WERI-Rb-1 (cell line): ENCODE results near the gene PPP3CA.

Source experiments
- DNase-seq: peaks from one replicate; pipeline ENCODE4 v3.0.0-alpha.2; 2020
- H3K27ac ChIP-seq: fragments of 250-450 bp; sonication (Bioruptor Pico); 2 replicates; pipeline ENCODE4 v1.5.1; 2020; ENCODE audit warnings: mild to moderate bottlenecking, moderate library complexity
- H3K27me3 ChIP-seq: fragments of 250-450 bp; sonication (Bioruptor Pico); 2 replicates; pipeline ENCODE4 v1.5.1; 2021; ENCODE audit warnings: mild to moderate bottlenecking, low read depth, moderate library complexity; ENCODE audit not compliant: insufficient read depth, severe bottlenecking
- H3K36me3 ChIP-seq: fragments of 250-450 bp; sonication (Bioruptor Pico); 2 replicates; pipeline ENCODE4 v1.5.1; 2020; ENCODE audit warnings: mild to moderate bottlenecking, moderate library complexity
- H3K4me3 ChIP-seq: 2 replicates; pipeline ENCODE4 v1.5.1; 2011; ENCODE audit warnings: low read depth, mild to moderate bottlenecking, control low read depth, low read length
- H3K9me3 ChIP-seq: fragments of 250-450 bp; sonication (Bioruptor Pico); 2 replicates; pipeline ENCODE4 v1.5.1; 2021; ENCODE audit warnings: mild to moderate bottlenecking, moderate library complexity; ENCODE audit not compliant: severe bottlenecking
- TF ChIP-seq, protein P1 (sequence below): IDR thresholded peaks from 2 replicates; pipeline ENCODE4 v1.5.1; 2011; ENCODE audit warnings: low read depth, mild to moderate bottlenecking, control low read depth, inconsistent platforms, low read length

Gene PPP3CA

DNA sequence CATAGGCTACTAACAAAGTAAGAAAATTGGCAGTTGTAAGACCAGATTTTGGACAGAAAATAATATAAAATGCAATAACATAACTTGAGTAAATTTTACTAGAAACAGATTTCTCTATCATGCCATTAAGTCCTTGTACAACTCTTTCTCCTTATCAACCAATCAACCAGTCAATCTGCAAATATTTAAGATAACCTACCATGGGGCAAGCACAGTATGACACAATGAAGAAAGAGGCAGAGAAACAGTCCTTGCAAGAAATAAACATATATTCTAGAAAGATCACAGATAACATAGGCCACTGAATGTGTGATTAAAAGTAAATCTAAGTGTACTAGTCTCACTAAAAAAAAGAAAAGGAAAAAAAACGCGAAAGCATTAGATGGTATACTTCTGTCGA is 194.8 kb downstream of the PPP3CA start:
- no peak for DNase-seq
- no peak overlapping the region for H3K4me3 ChIP-seq

DNA sequence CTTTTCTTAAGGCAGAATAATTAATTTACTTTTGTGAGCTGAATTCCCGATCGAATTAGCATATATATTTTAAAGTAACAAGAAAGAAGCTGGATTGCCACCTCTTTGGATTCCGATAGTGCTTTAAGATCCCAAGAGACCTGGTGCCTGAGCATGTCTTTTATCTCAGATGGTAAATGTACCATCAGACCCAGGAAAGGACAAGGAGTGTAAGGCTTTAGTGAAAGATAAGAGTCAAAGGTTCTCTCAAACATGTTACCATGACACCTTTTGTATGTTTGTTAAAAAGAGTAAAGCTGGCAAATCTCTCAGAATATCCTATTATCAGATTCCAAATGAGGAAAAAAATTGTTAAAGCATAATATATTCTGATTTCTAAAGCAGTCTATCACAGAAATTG is 198.8 kb downstream of the PPP3CA start:
- Histone ChIP-seq H3K27ac (no peak overlapping the region), H3K9me3 (no peaks in the 10 kb centered on the region), H3K36me3 (no peaks in the 10 kb centered on the region), H3K4me3 (no peak overlapping the region), H3K27me3 (no peaks in the 10 kb centered on the region)
- no peak for DNase-seq
- TF ChIP-seq, protein P1, sequence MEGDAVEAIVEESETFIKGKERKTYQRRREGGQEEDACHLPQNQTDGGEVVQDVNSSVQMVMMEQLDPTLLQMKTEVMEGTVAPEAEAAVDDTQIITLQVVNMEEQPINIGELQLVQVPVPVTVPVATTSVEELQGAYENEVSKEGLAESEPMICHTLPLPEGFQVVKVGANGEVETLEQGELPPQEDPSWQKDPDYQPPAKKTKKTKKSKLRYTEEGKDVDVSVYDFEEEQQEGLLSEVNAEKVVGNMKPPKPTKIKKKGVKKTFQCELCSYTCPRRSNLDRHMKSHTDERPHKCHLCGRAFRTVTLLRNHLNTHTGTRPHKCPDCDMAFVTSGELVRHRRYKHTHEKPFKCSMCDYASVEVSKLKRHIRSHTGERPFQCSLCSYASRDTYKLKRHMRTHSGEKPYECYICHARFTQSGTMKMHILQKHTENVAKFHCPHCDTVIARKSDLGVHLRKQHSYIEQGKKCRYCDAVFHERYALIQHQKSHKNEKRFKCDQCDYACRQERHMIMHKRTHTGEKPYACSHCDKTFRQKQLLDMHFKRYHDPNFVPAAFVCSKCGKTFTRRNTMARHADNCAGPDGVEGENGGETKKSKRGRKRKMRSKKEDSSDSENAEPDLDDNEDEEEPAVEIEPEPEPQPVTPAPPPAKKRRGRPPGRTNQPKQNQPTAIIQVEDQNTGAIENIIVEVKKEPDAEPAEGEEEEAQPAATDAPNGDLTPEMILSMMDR = no peak

More for the DNA sequence above, 194.8 kb downstream of the PPP3CA start:
- Histone ChIP-seq H3K27me3 (no peaks in the 10 kb centered on the region), H3K27ac (no peak overlapping the region), H3K9me3 (no peaks in the 10 kb centered on the region), H3K36me3 (no peaks in the 10 kb centered on the region)
- TF ChIP-seq, protein P1 = no peak

DNA sequence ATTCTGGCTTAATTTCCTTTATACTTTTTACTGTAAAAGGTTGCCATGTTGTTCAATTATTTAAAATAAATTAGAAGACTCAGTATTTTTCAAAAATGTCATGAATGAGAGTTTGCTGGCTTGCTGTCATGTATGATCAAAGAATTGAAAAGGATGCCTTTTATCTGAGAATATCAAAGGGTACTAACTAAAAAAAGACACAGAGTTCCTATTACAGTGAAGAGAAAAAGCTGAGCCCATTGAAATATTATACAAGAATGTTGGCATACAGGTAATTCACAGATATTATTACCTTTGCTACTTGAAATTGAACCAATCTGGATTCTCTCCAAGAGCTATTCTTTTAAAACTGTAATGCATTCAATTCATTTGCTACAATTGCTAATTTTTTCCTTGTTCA is 200.0 kb downstream of the PPP3CA start:
- H3K27ac ChIP-seq = no peak overlapping the region
- no peak for DNase-seq

DNA sequence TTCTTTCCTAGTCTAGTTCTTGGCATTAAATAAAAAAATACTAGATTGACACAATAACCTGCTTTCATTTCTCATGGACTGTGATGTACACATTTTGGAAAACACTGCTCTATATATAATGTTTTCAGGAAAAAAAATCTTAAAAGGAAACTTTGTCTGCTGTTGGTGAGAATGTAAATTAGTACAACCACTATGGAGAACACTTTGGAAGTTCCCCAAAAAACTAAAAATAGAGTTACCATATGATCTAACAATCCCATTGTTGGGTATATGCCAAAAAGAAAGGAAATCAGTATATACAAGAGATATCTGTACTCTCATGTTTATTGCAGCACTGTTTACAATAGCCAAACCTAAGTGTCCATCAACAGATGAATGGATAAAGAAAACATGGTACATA is 202.3 kb downstream of the PPP3CA start:
- Histone ChIP-seq H3K36me3 (no peaks in the 10 kb centered on the region), H3K9me3 (no peaks in the 10 kb centered on the region), H3K27me3 (no peaks in the 10 kb centered on the region), H3K27ac (no peak overlapping the region), H3K4me3 (no peak overlapping the region)
- no peak for DNase-seq
- TF ChIP-seq, protein P1 = no peak

More for the DNA sequence above, 200.0 kb downstream of the PPP3CA start:
- Histone ChIP-seq H3K36me3 (no peaks in the 10 kb centered on the region), H3K4me3 (no peak overlapping the region), H3K27me3 (no peaks in the 10 kb centered on the region), H3K9me3 (no peaks in the 10 kb centered on the region)
- TF ChIP-seq, protein P1 = no peak

DNA sequence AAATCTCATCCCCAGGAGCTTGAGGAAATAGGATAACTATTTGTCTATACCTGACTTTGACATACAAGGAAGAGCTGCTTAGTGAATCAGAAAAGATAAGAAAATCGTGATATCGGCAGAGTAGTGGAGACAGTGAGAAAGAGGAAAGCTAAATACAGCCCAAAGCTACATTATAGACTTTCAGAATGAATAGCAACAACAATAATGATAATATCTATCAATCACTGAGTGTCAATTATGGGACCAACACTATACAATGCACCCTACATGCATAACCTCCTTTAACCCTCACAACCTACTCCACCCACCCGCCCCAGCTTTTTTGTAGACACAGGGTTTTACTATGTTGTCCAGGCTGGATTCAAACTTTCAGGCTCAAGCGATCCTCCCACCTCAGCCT is 205.1 kb downstream of the PPP3CA start:
- TF ChIP-seq, protein P1 = no peak
- no peak overlapping the region for H3K4me3 ChIP-seq
- no peak for DNase-seq
- no peaks in the 10 kb centered on the region for H3K9me3 ChIP-seq
- H3K36me3 ChIP-seq = no peaks in the 10 kb centered on the region
- H3K27ac ChIP-seq = no peak overlapping the region
- no peaks in the 10 kb centered on the region for H3K27me3 ChIP-seq

DNA sequence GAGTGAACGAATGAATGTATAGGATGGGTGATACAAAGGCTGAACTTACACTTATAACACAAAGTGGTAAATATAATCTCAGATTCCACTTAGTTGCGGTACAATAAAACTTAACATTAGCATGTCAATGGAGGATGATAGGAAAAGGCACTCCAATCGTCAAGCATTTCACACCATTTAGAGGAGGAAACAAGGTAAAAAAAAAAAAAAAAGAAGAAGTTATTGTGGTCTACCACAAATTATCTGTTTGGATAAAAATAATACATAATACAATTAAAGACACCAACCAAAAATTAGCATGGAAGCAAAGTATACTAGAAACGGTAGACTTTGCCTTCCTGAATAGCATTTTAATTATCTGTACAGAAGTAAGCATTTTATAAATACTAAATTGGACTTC is 205.5 kb downstream of the PPP3CA start:
- DNase-seq = no peak
- H3K27me3 ChIP-seq = no peaks in the 10 kb centered on the region
- TF ChIP-seq, protein P1 = no peak
- H3K4me3 ChIP-seq = no peak overlapping the region
- H3K27ac ChIP-seq = no peak overlapping the region
- no peaks in the 10 kb centered on the region for H3K9me3 ChIP-seq
- H3K36me3 ChIP-seq = no peaks in the 10 kb centered on the region
